Neural cell (in vitro differentiated cells): ENCODE data around the gene PHYHIPL. TPM values are rescaled to one million over a fixed set of nuclear protein-coding genes. Genes with fewer than 3 reads are reported as not detected.
"Not testable (repeated sequence)": the region's sequence is repeated elsewhere in the genome, so short reads cannot be mapped to it uniquely, and the experiment has no call there.

Source experiments
- H2AFZ ChIP-seq: fragments of 200-600, 300-800 bp; sonication (generic), shearing (Covaris generic); 2 replicates; pipeline ENCODE4 v1.6.0; 2014; ENCODE audit warnings: low read depth, mild to moderate bottlenecking, antibody characterized with exemption, low read length, moderate library complexity
- H3F3A ChIP-seq: fragments of 200-600 bp; shearing (Covaris generic); 2 replicates; pipeline ENCODE4 v1.6.1; 2016; ENCODE audit warnings: mild to moderate bottlenecking, moderate library complexity, mixed read lengths, antibody characterized with exemption, low read length; ENCODE audit not compliant: insufficient read depth, poor library complexity, severe bottlenecking
- H3K27ac ChIP-seq: fragments of 200-600, 300-800 bp; sonication (generic), shearing (Covaris generic); 2 replicates; pipeline ENCODE4 v1.5.1; 2014; ENCODE audit warnings: mild to moderate bottlenecking, low read length, moderate library complexity
- H3K27me3 ChIP-seq: fragments of 300-800, 200-600 bp; sonication (generic), shearing (Covaris generic); 2 replicates; pipeline ENCODE4 v1.6.0; 2014; ENCODE audit warnings: mild to moderate bottlenecking, low read depth, low read length, moderate library complexity; ENCODE audit not compliant: insufficient read depth
- H3K36me3 ChIP-seq: fragments of 300-800, 200-600 bp; sonication (generic), shearing (Covaris generic); 2 replicates; pipeline ENCODE4 v1.5.1; 2014; ENCODE audit warnings: mild to moderate bottlenecking, antibody characterized with exemption, low read length, moderate library complexity; ENCODE audit not compliant: insufficient read depth
- H3K4me2 ChIP-seq: fragments of 300-800, 200-600 bp; sonication (generic), shearing (Covaris generic); 2 replicates; pipeline ENCODE4 v1.6.0; 2014; ENCODE audit warnings: mild to moderate bottlenecking, low read length
- H3K4me3 ChIP-seq: fragments of 300-800, 200-600 bp; sonication (generic), shearing (Covaris generic); 2 replicates; pipeline ENCODE4 v1.5.1; 2014; ENCODE audit warnings: mild to moderate bottlenecking, low read length, moderate library complexity
- H3K79me2 ChIP-seq: fragments of 200-600 bp; shearing (Covaris generic); replicated peaks from 2 replicates; pipeline ENCODE4 v1.6.0; 2014; ENCODE audit warnings: mild to moderate bottlenecking, low read length, moderate library complexity; ENCODE audit not compliant: insufficient read depth
- H3K9ac ChIP-seq: fragments of 300-800, 200-600 bp; sonication (generic), shearing (Covaris generic); 2 replicates; pipeline ENCODE4 v1.6.1; 2016; ENCODE audit warnings: mild to moderate bottlenecking, low read length, mixed read lengths
- H3K9me2 ChIP-seq: fragments of 200-600 bp; shearing (Covaris generic); 2 replicates; pipeline ENCODE4 v1.6.1; 2016; ENCODE audit warnings: mild to moderate bottlenecking, low read length, mixed read lengths; ENCODE audit not compliant: insufficient read depth
- H3K9me3 ChIP-seq: fragments of 200-600, 300-800 bp; sonication (generic), shearing (Covaris generic); 2 replicates; pipeline ENCODE4 v1.6.1; 2016; ENCODE audit warnings: mild to moderate bottlenecking, mixed run types, low read length, moderate library complexity, mixed read lengths
- H4K20me1 ChIP-seq: fragments of 200-600 bp; shearing (Covaris generic); 2 replicates; pipeline ENCODE4 v1.6.1; 2016; ENCODE audit warnings: mild to moderate bottlenecking, mixed run types; ENCODE audit not compliant: insufficient read depth
- EP300 ChIP-seq: fragments of 450-650 bp; conservative IDR thresholded peaks from 2 replicates; pipeline ENCODE4 v1.6.1; 2014; ENCODE audit warnings: antibody characterized with exemption, mild to moderate bottlenecking, moderate library complexity; ENCODE audit not compliant: poor library complexity, severe bottlenecking
- EZH2 ChIP-seq: fragments of 200-600, 300-800 bp; shearing (Covaris generic), sonication (generic); IDR thresholded peaks from 2 replicates; pipeline ENCODE4 v1.6.1; 2014; ENCODE audit warnings: antibody characterized with exemption, low read length, borderline replicate concordance, mild to moderate bottlenecking; ENCODE audit not compliant: insufficient read depth, poor library complexity, severe bottlenecking
- MXI1 ChIP-seq: fragments of 450-650 bp; conservative IDR thresholded peaks from 2 replicates; pipeline ENCODE4 v1.6.1; 2014; ENCODE audit warnings: antibody characterized with exemption, mild to moderate bottlenecking; ENCODE audit not compliant: poor library complexity, severe bottlenecking
- POLR2AphosphoS5 ChIP-seq: IDR thresholded peaks from 2 replicates; pipeline ENCODE4 v1.6.1; 2012
- RAD21 ChIP-seq: fragments of 450-650 bp; conservative IDR thresholded peaks from 2 replicates; pipeline ENCODE4 v1.6.1; 2014; ENCODE audit warnings: antibody characterized with exemption, mild to moderate bottlenecking, moderate library complexity
- SMC3 ChIP-seq: fragments of 450-650 bp; conservative IDR thresholded peaks from 2 replicates; pipeline ENCODE4 v1.6.1; 2014; ENCODE audit warnings: antibody characterized with exemption, mild to moderate bottlenecking, moderate library complexity; ENCODE audit not compliant: poor library complexity
- TAF1 ChIP-seq: IDR thresholded peaks from 2 replicates; pipeline ENCODE4 v1.6.1; 2012; ENCODE audit warnings: low read depth
- polyA plus RNA-seq: library from polyadenylated mRNA; depleted of rRNA; stranded (reverse); fragments of >200 nt; gene quantifications from 2 replicates; pipeline ENCODE4 v1.2.3, GENCODE V29; 2014
- TF ChIP-seq, protein P1 (sequence below): fragments of 450-650 bp; IDR thresholded peaks from 2 replicates; pipeline ENCODE4 v1.5.1; 2014; ENCODE audit warnings: antibody characterized with exemption, mild to moderate bottlenecking, moderate library complexity; ENCODE audit not compliant: poor library complexity, severe bottlenecking
- TF ChIP-seq, protein P2 (sequence below): IDR thresholded peaks from 2 replicates; pipeline ENCODE4 v1.6.1; 2012; ENCODE audit warnings: borderline replicate concordance

PHYHIPL gene
- polyA plus RNA-seq, 1 donor from 2014 or later: 33.9 TPM

DNA sequence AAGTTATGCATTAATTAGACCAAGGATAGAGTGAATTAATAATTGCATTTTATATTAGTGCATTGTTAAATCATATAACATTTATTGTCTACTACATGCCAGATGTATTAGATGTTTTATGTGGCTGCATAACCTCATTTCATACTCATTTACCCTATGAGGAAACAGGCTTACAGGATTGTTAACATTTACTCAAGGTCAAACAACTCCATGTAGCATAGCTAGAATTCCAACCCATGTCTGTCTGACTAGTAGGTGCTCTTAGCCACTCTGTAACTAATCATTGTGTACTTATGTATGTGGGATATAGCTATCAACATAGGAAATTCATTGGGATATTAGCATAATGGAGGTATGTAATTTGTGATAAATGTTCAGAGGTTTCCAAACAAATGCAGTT, 46.3 kb downstream of the PHYHIPL start:
- no peak overlapping the region for H3K9ac ChIP-seq
- H3K9me3 ChIP-seq: no peaks in the 10 kb centered on the region
- H3K4me3 ChIP-seq: no peak overlapping the region
- H3K27me3 ChIP-seq: no peaks in the 10 kb centered on the region
- peaks cover 4% of the 10 kb centered on the region for H3F3A ChIP-seq
- peaks cover 60% of the 10 kb centered on the region for H3K79me2 ChIP-seq
- H3K9me2 ChIP-seq: no peaks in the 10 kb centered on the region
- no peak overlapping the region for H3K27ac ChIP-seq
- no peak overlapping the region for H2AFZ ChIP-seq
- H3K36me3 ChIP-seq: no peaks in the 10 kb centered on the region
- H3K4me2 ChIP-seq: no peak overlapping the region
- no peaks in the 10 kb centered on the region for H4K20me1 ChIP-seq
- TF ChIP-seq SMC3: no peak
- TF ChIP-seq, protein P1, sequence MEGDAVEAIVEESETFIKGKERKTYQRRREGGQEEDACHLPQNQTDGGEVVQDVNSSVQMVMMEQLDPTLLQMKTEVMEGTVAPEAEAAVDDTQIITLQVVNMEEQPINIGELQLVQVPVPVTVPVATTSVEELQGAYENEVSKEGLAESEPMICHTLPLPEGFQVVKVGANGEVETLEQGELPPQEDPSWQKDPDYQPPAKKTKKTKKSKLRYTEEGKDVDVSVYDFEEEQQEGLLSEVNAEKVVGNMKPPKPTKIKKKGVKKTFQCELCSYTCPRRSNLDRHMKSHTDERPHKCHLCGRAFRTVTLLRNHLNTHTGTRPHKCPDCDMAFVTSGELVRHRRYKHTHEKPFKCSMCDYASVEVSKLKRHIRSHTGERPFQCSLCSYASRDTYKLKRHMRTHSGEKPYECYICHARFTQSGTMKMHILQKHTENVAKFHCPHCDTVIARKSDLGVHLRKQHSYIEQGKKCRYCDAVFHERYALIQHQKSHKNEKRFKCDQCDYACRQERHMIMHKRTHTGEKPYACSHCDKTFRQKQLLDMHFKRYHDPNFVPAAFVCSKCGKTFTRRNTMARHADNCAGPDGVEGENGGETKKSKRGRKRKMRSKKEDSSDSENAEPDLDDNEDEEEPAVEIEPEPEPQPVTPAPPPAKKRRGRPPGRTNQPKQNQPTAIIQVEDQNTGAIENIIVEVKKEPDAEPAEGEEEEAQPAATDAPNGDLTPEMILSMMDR: no peak

DNA sequence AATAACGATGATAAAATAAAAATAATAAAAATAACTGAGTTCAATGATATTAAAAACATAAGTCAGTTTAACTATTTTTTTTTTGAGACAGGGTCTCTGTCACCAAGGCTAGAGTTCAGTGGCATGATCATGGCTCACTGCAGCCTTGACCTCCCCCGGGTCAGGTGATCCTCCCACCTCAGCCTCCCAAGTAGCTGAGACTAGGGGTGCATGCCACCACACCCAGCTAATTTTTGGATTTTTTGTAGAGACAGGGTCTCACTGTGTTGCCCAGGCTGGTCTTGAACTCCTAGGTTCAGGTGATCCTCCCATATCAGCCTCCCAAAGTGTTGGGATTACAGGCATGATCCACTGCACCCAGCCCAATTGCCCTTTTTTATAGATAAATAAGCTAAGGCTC, 47.2 kb downstream of the PHYHIPL start:
- not testable (repeated sequence) for H3K4me2 ChIP-seq, H3F3A ChIP-seq, H3K36me3 ChIP-seq, H3K4me3 ChIP-seq, H2AFZ ChIP-seq, H3K9me2 ChIP-seq, H3K9ac ChIP-seq, H3K27ac ChIP-seq, H4K20me1 ChIP-seq, H3K27me3 ChIP-seq, H3K9me3 ChIP-seq
- peaks cover 58% of the 10 kb centered on the region for H3K79me2 ChIP-seq

DNA sequence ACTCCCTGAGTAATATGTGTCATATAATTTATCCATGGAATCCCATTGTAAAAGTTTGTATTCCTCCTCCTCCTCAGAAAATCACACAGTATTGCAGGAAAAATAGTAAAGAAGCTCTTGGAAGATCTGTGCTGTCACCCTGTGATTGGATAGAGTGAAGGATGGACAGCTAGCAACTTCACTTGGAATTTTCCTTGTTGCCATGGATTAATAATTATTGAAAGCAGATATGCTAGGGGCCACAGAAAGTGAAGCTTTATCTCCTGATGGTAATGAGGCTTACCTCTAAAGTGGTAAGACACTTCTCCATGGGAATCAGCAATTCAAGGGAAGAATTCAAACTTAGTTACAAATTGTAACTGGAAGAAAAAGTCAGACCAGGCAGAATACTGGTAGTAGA, 48.8 kb downstream of the PHYHIPL start:
- H3F3A ChIP-seq: peaks cover 4% of the 10 kb centered on the region
- peaks cover 63% of the 10 kb centered on the region for H3K79me2 ChIP-seq
- TF ChIP-seq, protein P1: no peak
- TF ChIP-seq MXI1 (no peak), RAD21 (no peak), EZH2 (no peak), POLR2AphosphoS5 (no peak), EP300 (no peak), SMC3 (no peak), TAF1 (no peak)
- TF ChIP-seq, protein P2, sequence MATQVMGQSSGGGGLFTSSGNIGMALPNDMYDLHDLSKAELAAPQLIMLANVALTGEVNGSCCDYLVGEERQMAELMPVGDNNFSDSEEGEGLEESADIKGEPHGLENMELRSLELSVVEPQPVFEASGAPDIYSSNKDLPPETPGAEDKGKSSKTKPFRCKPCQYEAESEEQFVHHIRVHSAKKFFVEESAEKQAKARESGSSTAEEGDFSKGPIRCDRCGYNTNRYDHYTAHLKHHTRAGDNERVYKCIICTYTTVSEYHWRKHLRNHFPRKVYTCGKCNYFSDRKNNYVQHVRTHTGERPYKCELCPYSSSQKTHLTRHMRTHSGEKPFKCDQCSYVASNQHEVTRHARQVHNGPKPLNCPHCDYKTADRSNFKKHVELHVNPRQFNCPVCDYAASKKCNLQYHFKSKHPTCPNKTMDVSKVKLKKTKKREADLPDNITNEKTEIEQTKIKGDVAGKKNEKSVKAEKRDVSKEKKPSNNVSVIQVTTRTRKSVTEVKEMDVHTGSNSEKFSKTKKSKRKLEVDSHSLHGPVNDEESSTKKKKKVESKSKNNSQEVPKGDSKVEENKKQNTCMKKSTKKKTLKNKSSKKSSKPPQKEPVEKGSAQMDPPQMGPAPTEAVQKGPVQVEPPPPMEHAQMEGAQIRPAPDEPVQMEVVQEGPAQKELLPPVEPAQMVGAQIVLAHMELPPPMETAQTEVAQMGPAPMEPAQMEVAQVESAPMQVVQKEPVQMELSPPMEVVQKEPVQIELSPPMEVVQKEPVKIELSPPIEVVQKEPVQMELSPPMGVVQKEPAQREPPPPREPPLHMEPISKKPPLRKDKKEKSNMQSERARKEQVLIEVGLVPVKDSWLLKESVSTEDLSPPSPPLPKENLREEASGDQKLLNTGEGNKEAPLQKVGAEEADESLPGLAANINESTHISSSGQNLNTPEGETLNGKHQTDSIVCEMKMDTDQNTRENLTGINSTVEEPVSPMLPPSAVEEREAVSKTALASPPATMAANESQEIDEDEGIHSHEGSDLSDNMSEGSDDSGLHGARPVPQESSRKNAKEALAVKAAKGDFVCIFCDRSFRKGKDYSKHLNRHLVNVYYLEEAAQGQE: no peak
- no peaks in the 10 kb centered on the region for H4K20me1 ChIP-seq
- no peak overlapping the region for H3K4me2 ChIP-seq
- H3K9ac ChIP-seq: no peak overlapping the region
- no peak overlapping the region for H3K27ac ChIP-seq
- no peaks in the 10 kb centered on the region for H3K9me3 ChIP-seq
- H3K36me3 ChIP-seq: no peaks in the 10 kb centered on the region
- H3K27me3 ChIP-seq: no peaks in the 10 kb centered on the region
- H3K4me3 ChIP-seq: no peak overlapping the region
- H3K9me2 ChIP-seq: no peaks in the 10 kb centered on the region
- H2AFZ ChIP-seq: no peak overlapping the region
